ENCODE data around the gene AGBL4.

GRCh38 chr1:49307457-49307856, 716.3 kb downstream of the AGBL4 start:
- TF ChIP-seq EZH2 (IDR thresholded peaks at IDR 0.05; ENCODE audit: borderline replicate concordance, low read depth, low read length, severe bottlenecking) (no peak), CTCF (IDR thresholded peaks at IDR 0.05; ENCODE audit: borderline replicate concordance, extremely low read depth, low read length, poor library complexity, severe bottlenecking) (no peak)
